HG02938 (cell line): ENCODE results near the gene RBM4B.
"Not testable (repeated sequence)": the region's sequence is repeated elsewhere in the genome, so short reads cannot be mapped to it uniquely, and the experiment has no call there.

Source experiments
- ATAC-seq: cut with Tn5 transposase; IDR thresholded peaks from one replicate; pipeline ENCODE4 v1.9.1; 2021; ENCODE audit warnings: mild to moderate bottlenecking, moderate library complexity; ENCODE audit not compliant: unreplicated experiment

RBM4B gene

GRCh38 chr11:66677599-66678375 is at the start of gene RBM4B:
Gene RBM4B, minus strand, starts transcription at chr11:66677887. Its CDS starts 808 bp downstream, at chr11:66677079.
- ATAC-seq: peak; percentile 79

- ATAC-seq: no peak
Observed at GRCh38 chr11:66725647-66726046, 48.0 kb upstream of the RBM4B start.

DNA sequence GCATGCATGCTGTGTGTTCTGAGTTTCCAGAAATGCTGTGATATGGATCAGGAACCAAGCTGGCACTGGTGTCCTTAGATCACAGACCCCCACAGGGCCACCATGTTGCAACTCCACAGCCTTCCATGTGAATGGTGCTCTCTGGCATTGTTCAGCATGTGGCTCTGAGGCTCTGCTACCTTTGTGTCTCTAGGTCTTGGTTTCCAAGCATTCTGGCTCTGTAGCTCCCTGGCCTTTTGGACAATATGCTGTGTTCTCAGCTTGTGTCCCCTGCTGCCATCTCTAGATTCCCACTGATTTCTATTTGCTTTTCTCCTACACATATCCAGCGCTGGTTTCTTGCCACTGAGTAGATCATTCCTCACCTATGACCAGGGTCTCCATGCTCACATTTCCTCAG is 47.4 kb upstream of the RBM4B start:
- no peak for ATAC-seq

DNA sequence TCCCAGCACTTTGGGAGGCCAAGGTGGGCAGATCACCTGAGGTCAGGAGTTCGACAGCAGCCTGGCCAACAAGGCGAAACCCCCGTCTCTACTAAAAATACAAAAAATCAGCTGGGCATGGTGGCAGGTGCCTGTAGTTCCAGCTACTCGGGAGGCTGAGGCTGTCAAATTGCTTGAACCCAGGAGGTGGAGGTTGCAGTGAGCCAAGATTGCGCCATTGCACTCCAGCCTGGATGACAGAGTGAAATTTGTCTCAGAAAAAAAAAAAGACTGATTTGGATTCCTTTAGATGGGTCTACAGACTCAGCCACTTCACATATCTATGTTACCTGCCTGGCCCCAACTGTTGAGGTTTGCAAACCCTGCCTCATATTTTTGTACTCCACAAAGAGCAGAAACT is 46.5 kb upstream of the RBM4B start:
- not testable (repeated sequence) for ATAC-seq

DNA sequence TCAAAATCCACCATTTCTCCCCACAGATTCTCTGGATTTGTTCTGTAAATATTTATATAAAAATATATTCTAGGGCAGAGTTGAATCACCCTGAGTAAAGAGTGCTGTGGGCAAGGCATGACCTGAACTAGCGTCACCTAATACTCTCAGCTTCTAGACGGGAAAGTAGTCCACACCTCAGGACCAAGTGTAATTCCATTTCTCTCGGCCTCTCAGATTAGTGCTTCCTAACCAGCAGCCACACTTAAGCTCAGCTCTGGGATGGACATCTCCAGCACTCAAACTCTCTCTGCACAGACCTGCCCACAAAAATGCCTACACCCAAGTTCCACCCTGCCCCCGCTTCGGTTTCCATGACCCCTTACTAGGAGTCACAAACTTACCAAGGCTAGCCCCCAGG is 46.0 kb upstream of the RBM4B start:
- no peak for ATAC-seq

DNA sequence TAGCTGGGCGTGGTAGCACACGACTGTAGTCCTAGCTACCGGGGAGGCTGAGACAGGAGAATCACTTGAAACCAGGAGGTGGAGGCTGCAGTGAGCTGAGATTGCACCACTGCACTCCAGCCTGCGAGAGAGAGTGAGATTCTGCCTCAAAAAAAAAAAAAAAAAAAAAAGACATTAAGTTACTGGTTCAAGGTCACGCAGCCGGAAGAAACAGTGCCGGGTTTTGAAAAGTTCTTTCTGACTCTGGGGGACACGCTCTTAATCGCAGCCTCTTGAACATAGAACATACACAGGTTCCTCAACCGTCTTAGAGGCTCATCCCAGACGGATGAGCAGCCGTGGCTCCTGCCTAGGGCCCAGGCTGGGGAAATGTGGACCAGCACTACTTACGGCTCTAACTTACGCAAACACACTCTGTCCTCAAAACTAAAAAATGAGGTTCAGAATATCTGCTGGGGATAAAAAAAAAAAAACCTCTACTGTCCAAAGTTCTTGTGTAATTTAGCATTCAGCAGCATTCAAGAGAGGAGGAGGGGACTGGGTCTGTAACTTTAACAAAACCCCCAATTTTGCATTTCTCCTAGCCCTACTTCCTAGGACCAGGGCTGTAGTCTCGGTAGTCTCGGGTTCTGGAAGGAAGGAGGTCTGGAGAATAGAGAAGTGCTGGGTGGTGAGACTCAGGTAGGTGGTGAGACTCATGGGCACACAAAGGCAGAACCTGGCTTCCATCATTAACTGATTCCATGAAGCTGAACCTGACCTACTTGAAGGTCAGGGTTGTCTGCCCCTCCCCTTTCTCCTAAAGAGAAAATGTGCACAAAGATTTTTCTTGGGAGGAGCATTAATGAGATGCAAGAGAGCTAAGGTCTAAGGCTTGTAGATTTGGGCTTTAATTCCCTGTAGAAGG is 45.3 kb upstream of the RBM4B start:
- ATAC-seq: no peak

GRCh38 chr11:66721939-66722338 is 44.3 kb upstream of the RBM4B start:
- ATAC-seq: no peak

GRCh38 chr11:66720899-66721470 is 43.3 kb upstream of the RBM4B start:
- no peak for ATAC-seq

DNA sequence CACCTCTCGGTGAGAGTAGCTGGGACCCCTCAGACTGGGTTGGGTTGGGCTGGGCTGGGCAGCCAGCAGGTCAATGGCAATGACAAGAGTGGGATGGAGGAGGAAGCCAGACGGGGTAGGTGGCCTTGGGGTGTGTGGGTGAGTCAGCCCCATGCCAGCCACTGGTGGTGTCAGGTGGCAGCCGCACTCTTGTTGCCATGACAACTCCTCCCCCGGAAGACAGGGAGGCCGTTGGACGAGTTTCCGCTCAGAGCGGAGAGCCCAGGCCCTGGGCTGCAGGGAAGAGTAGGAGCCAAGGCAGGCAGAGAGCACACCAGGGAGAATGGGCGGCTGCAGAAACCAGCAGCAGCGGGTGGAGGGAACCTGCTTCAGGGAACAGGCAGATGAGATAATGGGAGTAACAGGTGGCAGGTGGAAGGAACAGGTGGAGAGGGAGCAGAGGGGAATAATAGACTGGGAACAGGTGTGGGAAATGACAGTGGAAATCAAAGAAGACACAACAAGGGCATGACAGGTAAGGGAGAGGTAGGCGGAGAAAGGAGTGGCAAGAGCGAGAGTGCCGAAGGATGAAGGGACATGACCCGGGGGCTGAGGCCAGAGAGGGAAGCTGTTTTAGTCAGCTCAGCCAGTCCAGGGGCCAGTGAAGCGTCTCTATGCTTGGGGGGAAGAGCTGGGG is 42.7 kb upstream of the RBM4B start:
- ATAC-seq: no peak

DNA sequence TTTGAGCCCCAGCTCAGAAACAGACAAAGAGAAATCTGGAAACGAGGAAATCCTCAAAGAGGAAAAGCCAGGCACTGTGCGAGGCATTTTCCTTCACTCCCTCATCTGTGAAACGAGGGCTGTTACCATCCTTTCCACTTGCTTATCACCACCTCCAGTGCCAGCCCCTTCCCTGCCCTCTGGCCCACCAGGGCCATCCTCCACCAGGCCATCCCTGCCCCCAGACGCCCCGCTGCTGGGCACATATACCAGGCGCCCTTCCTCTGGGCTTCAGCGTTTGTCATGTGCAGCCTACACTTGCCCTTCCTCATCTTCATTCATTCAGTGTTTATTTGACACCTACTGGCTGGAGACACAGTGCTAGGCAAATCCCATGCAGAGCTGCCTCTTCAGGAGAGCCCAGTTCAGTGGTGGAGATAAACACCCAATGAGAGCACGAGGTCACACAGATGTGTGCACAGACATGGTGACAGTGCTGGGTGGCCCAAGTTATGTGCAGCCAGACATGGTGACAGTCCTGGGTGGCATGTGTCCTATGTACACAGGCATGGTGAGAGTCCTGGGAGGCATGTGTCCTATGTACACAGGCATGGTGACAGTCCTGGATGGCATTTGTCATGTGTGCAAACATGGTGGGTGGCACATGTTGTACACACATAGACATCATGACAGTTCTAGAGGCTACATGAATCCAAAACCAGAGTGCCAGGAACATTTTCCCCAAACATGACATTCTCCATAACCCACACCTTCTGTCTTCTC is 41.6 kb upstream of the RBM4B start:
- ATAC-seq: no peak

DNA sequence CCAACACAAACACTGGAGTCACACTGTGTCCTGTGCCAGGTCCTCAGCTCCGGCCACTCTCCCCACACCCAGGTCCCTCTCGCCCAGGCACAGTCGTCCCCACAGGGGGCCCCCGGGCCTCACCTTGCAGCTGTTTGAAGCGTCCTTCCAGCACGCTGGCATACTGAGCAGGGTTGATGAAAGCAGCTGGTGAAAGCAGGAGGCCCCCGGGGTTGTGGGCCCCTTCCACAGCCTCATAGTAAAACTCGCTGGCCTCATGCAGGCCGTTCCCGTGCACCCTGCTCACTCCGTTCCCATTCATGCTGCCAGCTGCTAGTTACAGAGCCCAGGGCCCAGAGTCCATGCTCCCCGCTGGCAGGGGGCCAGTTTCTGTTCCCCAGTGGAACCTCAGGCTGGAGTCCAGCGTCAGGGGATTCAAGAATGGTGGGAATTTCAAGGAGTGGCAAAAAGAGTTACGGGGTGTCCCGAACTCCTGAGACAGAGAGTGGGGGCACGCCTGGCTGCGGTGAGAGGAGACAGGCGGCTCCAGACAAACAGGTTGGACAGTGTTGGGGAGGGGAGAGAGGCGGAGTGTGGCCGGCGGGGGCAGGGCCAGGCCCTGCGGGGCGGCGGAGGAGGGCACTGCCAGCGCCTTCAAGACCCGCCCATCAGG is 40.8 kb upstream of the RBM4B start:
- ATAC-seq: no peak

DNA sequence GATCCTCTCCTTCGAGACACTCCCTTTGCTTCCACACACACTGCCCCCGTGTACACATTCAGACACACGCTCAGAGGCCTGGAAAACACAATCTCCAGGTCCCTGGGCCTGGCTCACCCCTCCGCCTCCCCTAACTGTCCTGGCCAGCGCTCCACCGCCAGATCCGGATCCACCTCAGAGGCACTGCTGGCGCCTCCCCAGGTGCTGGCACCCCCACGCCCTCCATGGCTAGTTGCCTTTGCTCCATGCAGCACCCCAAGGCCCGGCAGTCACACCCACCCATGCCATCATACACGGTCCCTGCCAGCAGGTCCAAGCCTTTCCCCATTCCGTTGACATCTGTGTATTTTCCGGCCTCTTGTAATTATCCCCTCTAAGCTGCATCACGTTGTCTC is 40.2 kb upstream of the RBM4B start:
- no peak for ATAC-seq

GRCh38 chr11:66716996-66717395 is 39.3 kb upstream of the RBM4B start:
- ATAC-seq: no peak

DNA sequence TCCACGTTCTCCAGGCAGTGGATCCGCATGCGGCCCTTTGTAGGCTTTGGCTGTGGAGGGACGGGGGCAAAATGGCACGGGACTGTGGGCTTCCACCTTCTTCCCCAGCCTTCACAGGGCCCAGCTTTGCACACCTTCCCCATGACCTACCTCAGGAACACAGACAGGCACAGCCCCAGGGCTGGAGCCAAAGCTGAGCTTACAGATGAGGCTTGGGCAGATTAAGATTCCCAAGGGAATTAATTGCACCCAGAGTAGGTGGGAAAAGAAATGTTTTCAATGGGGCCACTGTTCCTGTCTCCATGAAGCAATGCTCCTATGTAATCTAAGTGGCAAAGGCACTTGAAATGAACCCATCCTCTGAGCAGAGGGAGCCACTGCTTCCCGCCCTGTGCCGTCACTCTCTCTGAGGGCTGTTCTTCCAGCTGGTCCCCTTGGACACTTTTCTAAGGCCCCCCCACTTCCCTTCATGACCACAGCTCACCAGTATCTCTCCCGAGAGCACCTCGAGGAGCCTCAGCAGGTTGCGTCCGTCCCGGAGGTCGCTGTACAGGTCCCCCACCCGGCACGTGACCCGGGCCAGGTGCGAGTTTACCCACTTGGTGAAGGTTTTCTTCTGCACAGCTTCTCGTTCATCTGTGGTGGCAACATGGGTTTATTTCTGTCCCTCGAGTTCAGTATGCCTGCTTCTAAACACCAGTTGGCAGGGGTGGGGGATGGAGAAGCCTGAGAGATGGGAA is 37.8 kb upstream of the RBM4B start:
- no peak for ATAC-seq

DNA sequence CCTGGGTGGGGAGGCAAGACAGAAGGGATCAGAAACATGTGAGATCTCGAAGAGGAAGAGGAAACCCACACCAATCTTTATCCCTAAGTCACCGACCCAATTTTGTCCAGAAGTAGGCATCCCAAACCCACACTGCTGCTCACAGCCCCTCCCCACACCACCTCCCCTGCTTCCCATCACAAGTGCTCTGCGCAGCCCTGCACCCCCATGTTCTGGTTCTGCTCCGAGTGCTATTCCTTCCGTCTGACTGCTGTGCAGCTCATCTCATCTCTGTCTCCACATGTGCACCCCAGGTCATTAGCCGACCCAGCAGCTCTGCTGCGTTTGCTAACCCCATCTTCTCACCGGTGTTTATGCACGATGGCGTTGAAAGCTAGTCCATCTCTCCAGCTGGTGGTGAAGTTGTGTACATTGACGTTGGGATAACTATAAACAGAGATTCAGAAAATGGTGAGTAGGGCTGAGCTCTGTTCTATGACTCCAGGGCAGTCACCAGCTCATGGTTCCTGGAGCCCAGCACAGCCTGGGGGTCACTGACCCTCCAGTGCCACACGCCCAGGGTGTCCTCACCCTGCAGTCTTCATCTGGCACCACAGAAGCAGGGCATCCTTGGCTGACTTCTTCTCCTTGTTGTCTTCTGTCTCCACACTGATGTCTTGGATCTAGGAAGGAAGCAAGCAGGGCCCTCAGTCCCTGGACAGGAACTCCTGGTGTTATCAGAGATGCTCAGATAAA is 36.2 kb upstream of the RBM4B start:
- no peak for ATAC-seq

GRCh38 chr11:66710384-66710930 is 32.8 kb upstream of the RBM4B start:
- no peak for ATAC-seq

GRCh38 chr11:66708701-66709100 is 31.0 kb upstream of the RBM4B start:
- ATAC-seq: no peak

DNA sequence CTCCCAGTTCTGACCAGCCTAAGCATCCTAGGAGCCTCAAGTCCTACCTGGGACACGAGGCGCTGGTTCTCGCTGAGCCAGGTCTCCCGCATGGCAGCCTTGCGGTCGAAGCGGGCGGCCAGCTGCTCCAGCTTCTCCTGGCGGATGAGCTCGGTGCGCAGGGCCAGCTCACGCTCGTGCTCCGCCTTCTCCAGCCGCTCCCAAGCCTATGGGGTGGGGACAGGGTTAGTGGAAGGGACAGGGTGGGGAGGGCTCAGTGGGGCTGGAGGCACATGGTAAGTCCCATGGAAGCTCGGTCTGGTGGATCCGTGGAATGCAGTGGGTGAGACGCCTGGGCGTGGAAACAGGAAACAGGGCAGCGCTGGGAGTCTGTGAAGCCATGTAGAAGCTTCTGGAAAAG is 30.4 kb upstream of the RBM4B start:
- ATAC-seq: no peak
